Smooth muscle cell (in vitro differentiated cells): ENCODE results near the gene PLOD2. TPM values are rescaled to one million over a fixed set of nuclear protein-coding genes. Genes with fewer than 3 reads are reported as not detected.

Source experiments
- DNase-seq: peaks from one replicate; lab custom pipeline; 2025; ENCODE audit not compliant: unreplicated experiment; lab: John Stamatoyannopoulos, UW
- H2AFZ ChIP-seq: fragments of 200-600 bp; sonication (generic); 2 replicates; pipeline ENCODE4 v1.6.0; 2016; ENCODE audit warnings: antibody characterized with exemption, low read depth, mild to moderate bottlenecking
- H3F3A ChIP-seq: fragments of 200-600 bp; sonication (generic); 2 replicates; pipeline ENCODE4 v1.6.0; 2017; ENCODE audit warnings: antibody characterized with exemption, low read depth
- H3K27ac ChIP-seq: fragments of 200-600 bp; sonication (generic); 2 replicates; pipeline ENCODE4 v1.5.1; 2016; ENCODE audit warnings: low read depth, mild to moderate bottlenecking
- H3K27me3 ChIP-seq: fragments of 200-600 bp; sonication (generic); 2 replicates; pipeline ENCODE4 v1.6.1; 2016; ENCODE audit warnings: low read depth, mild to moderate bottlenecking
- H3K36me3 ChIP-seq: fragments of 200-600 bp; sonication (generic); 2 replicates; pipeline ENCODE4 v1.5.1; 2016; ENCODE audit warnings: low read depth
- H3K4me1 ChIP-seq: fragments of 200-600 bp; sonication (generic); 2 replicates; pipeline ENCODE4 v1.5.1; 2016; ENCODE audit warnings: low read depth
- H3K4me2 ChIP-seq: fragments of 200-600 bp; sonication (generic); 2 replicates; pipeline ENCODE4 v1.6.0; 2016; ENCODE audit warnings: mild to moderate bottlenecking
- H3K4me3 ChIP-seq: fragments of 200-600 bp; sonication (generic); 2 replicates; pipeline ENCODE4 v1.5.1; 2016; ENCODE audit warnings: mild to moderate bottlenecking
- H3K79me2 ChIP-seq: fragments of 200-600 bp; sonication (generic); 2 replicates; pipeline ENCODE4 v1.6.0; 2016; ENCODE audit warnings: low read depth, mild to moderate bottlenecking
- H3K9ac ChIP-seq: fragments of 200-600 bp; sonication (generic); 2 replicates; pipeline ENCODE4 v1.6.0; 2016; ENCODE audit warnings: low read depth
- H3K9me3 ChIP-seq: fragments of 200-600 bp; sonication (generic); replicated peaks from 2 replicates; pipeline ENCODE4 v1.5.1; 2016; ENCODE audit warnings: low read depth
- H4K20me1 ChIP-seq: fragments of 200-600 bp; sonication (generic); 2 replicates; pipeline ENCODE4 v1.6.0; 2016; ENCODE audit warnings: low read depth
- WGBS: methylation state at CpG from one replicate; pipeline ENCODE4 v1.1.7; 2016; ENCODE audit warnings: low lambda C conversion rate; 5-methylcytosine and 5-hydroxymethylcytosine counted together
- polyA plus RNA-seq: library from polyadenylated mRNA; unstranded; fragments of >200 nt; fragmentation: Nextera tagmentation; extraction: Ambion mirVana; gene quantifications from 2 replicates; pipeline ENCODE4 v1.2.1, GENCODE V29; 2016
- total RNA-seq: library from RNA; depleted of rRNA; stranded (reverse); fragments of >200 nt; gene quantifications from 2 replicates; pipeline ENCODE4 v1.2.3, GENCODE V29; 2014
- TF ChIP-seq, protein P1 (sequence below): fragments of 200-600 bp; sonication (generic); IDR thresholded peaks from 2 replicates; pipeline ENCODE4 v1.5.1; 2017; ENCODE audit warnings: borderline replicate concordance, mild to moderate bottlenecking, antibody characterized with exemption; ENCODE audit not compliant: insufficient read depth, poor library complexity, severe bottlenecking

Gene PLOD2
- total and polyA plus RNA-seq, 2 experiments from 2014 or later: 372 to 658 TPM

DNA sequence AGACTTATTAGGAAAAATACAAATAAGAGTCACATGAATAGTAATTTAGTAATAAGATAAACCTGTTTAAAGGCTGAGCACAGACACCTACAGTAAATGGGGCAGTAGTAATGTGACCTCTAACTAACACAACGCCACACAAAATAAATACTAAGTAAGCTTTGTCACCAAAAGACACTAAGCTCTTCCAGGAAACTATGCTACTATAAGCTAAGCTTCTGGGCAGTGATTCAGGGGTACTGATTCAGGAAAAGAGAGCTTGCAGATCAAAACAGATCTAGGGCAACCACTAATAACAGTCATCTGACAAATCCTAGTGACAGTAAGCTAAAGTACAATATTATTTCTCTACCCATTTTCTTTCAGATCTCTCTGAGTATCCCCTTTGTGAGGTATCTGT is 68.8 kb downstream of the PLOD2 start:
- Histone ChIP-seq H3K79me2 (peaks cover 77% of the 10 kb centered on the region), H3K27me3 (no peaks in the 10 kb centered on the region), H3K27ac (peak overlapping the region; percentile 86), H4K20me1 (peaks cover 54% of the 10 kb centered on the region), H2AFZ (no peak overlapping the region), H3K4me1 (no peaks in the 10 kb centered on the region), H3F3A (no peaks in the 10 kb centered on the region), H3K9ac (peak overlapping the region; percentile 13), H3K9me3 (no peaks in the 10 kb centered on the region), H3K36me3 (peaks cover 22% of the 10 kb centered on the region), H3K4me3 (no peak overlapping the region), H3K4me2 (peak overlapping the region; percentile 63)
- DNase-seq: no peak
- TF ChIP-seq, protein P1, sequence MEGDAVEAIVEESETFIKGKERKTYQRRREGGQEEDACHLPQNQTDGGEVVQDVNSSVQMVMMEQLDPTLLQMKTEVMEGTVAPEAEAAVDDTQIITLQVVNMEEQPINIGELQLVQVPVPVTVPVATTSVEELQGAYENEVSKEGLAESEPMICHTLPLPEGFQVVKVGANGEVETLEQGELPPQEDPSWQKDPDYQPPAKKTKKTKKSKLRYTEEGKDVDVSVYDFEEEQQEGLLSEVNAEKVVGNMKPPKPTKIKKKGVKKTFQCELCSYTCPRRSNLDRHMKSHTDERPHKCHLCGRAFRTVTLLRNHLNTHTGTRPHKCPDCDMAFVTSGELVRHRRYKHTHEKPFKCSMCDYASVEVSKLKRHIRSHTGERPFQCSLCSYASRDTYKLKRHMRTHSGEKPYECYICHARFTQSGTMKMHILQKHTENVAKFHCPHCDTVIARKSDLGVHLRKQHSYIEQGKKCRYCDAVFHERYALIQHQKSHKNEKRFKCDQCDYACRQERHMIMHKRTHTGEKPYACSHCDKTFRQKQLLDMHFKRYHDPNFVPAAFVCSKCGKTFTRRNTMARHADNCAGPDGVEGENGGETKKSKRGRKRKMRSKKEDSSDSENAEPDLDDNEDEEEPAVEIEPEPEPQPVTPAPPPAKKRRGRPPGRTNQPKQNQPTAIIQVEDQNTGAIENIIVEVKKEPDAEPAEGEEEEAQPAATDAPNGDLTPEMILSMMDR: no peak
- 25% methylated on average over 1 of the region's 1 CpG for WGBS

DNA sequence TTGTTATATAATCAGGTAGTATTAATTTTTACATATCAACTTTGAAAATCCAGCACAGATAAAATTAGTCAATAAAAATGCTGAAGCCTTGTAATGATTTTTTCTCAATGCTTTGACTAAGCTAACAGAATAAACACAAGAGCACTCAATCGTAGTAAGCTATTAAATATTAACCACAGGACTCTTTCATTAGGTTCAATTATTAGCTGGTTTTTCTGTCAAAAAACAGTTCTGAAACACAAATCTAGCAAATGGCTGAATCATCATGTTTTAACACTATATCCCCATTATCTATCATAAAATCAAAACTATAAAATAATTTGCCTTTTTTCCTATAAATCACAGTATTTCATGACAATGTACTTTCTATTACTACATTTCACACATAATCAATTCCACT is 69.6 kb downstream of the PLOD2 start:
- WGBS: 91% methylated on average over 1 of the region's 1 CpG
- Histone ChIP-seq H3K4me2 (peak overlapping the region; percentile 63), H3K36me3 (peaks cover 24% of the 10 kb centered on the region), H3K79me2 (peaks cover 86% of the 10 kb centered on the region), H3K27me3 (no peaks in the 10 kb centered on the region), H3K4me1 (no peaks in the 10 kb centered on the region), H3K27ac (peak overlapping the region; percentile 86), H3K9ac (no peak overlapping the region), H3F3A (no peaks in the 10 kb centered on the region), H4K20me1 (peaks cover 54% of the 10 kb centered on the region), H2AFZ (no peak overlapping the region), H3K9me3 (no peaks in the 10 kb centered on the region), H3K4me3 (no peak overlapping the region)
- no peak for DNase-seq
- TF ChIP-seq, protein P1: no peak

DNA sequence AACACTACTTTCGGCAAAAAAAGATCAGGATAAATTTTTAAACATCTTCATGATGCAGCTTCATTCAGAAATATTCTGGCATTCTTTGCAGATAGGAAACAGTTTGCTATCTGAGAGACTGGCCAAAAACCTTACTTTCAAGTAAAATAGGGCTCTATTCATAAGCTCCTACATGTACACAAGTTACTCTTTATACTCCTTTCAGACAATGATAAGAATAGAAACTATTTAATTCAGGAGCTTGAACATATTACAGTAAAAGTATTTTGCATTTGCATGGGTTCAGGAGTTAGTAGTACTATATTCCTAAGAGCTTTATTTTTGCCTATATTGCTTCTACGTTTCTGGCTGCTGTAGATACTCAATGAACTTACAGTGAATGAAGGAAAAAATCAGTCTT is 70.5 kb downstream of the PLOD2 start:
- WGBS: 64% methylated on average over 2 of the region's 2 CpGs
- H3F3A ChIP-seq: peaks cover 4% of the 10 kb centered on the region
- H3K4me2 ChIP-seq: no peak overlapping the region
- no peaks in the 10 kb centered on the region for H3K9me3 ChIP-seq
- H4K20me1 ChIP-seq: peaks cover 54% of the 10 kb centered on the region
- TF ChIP-seq, protein P1: no peak
- H2AFZ ChIP-seq: no peak overlapping the region
- H3K4me3 ChIP-seq: no peak overlapping the region
- H3K4me1 ChIP-seq: no peaks in the 10 kb centered on the region
- H3K36me3 ChIP-seq: peaks cover 30% of the 10 kb centered on the region
- peak overlapping the region; percentile 86 for H3K27ac ChIP-seq
- no peak for DNase-seq
- H3K9ac ChIP-seq: no peak overlapping the region
- no peaks in the 10 kb centered on the region for H3K27me3 ChIP-seq
- peaks cover 90% of the 10 kb centered on the region for H3K79me2 ChIP-seq

DNA sequence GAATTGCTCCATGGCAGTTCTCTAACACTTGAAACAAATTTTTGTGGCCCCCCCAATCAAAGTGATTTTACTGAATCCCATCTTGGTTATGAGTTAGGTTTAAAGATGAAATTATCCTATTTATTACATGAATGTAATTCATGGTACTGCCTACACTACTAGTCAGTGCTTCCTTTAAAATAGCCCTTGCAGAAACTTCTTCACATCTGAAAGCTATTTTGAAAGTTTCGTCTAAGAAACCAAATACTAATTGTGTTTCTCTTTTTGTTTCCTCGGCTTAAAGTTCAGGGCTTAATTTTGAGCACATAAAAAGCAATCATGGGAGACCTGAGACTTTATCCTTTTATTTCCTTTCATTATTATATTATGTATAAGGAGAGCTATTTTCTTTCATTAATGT is 72.1 kb downstream of the PLOD2 start:
- no peak overlapping the region for H3K4me3 ChIP-seq
- peaks cover 30% of the 10 kb centered on the region for H3K36me3 ChIP-seq
- no peak overlapping the region for H2AFZ ChIP-seq
- peaks cover 43% of the 10 kb centered on the region for H4K20me1 ChIP-seq
- H3K4me1 ChIP-seq: no peaks in the 10 kb centered on the region
- 92% methylated on average over 2 of the region's 2 CpGs for WGBS
- H3K27me3 ChIP-seq: no peaks in the 10 kb centered on the region
- H3F3A ChIP-seq: peaks cover 5% of the 10 kb centered on the region
- no peak overlapping the region for H3K9ac ChIP-seq
- no peak for DNase-seq
- no peaks in the 10 kb centered on the region for H3K9me3 ChIP-seq
- TF ChIP-seq, protein P1: no peak
- H3K4me2 ChIP-seq: no peak overlapping the region
- H3K79me2 ChIP-seq: peaks cover 74% of the 10 kb centered on the region
- H3K27ac ChIP-seq: peak overlapping the region; percentile 34
